K562 (cell line): ENCODE data around the gene GNA15. TPM values are rescaled to one million over a fixed set of nuclear protein-coding genes. Genes with fewer than 3 reads are reported as not detected.

Source experiments
- EP400 ChIP-seq: fragments of 450-650 bp; IDR thresholded peaks from 2 replicates; pipeline ENCODE4 v1.6.1; 2017; ENCODE audit warnings: antibody characterized with exemption, mild to moderate bottlenecking, moderate library complexity
- ESRRB ChIP-seq: fragments of 250-450 bp; sonication (Bioruptor Pico); IDR thresholded peaks from 2 replicates; pipeline ENCODE4 v1.5.0; 2020; ENCODE audit warnings: mild to moderate bottlenecking, moderate library complexity, borderline replicate concordance
- HDAC2 ChIP-seq: fragments of 450-650 bp; IDR thresholded peaks from 2 replicates; pipeline ENCODE4 v1.6.1; 2016; ENCODE audit warnings: mild to moderate bottlenecking
- MED1 ChIP-seq: sonication (generic); formaldehyde crosslinking; IDR thresholded peaks from 2 replicates; pipeline ENCODE4 v1.8.1; 2023; ENCODE audit warnings: missing genetic modification reagents, borderline replicate concordance
- POLR3G ChIP-seq: IDR thresholded peaks from 2 replicates; pipeline ENCODE4 v1.6.1; 2011; ENCODE audit not compliant: insufficient read length, insufficient replicate concordance; ENCODE audit errors: extremely low read depth
- THRAP3 ChIP-seq: fragments of 450-650 bp; IDR thresholded peaks from 2 replicates; pipeline ENCODE4 v1.6.1; 2016; ENCODE audit warnings: mild to moderate bottlenecking, inconsistent platforms, borderline replicate concordance
- ZNF140 ChIP-seq: fragments of 250-450 bp; sonication (Bioruptor Pico); IDR thresholded peaks from 2 replicates; pipeline ENCODE4 v1.8.0; 2021; ENCODE audit warnings: moderate library complexity, mild to moderate bottlenecking, inconsistent platforms
- ZNF79 ChIP-seq: fragments of 250-450 bp; sonication (Bioruptor Pico); IDR thresholded peaks from 2 replicates; pipeline ENCODE4 v1.4.0; 2020; ENCODE audit warnings: low read depth, mild to moderate bottlenecking, moderate library complexity
- polyA plus RNA-seq, 8 experiments: library from polyadenylated mRNA; depleted of rRNA in 4 of 8; stranded (reverse) in 5 of 8; unstranded in 3 of 8; fragments of >200 nt; fragmentation: Nextera tagmentation in 2 of 8; fragmentation: Illumina TruSeq in 1 of 8; extraction: Ambion mirVana in 2 of 8; extraction: Trizol in 1 of 8; gene quantifications; 2 replicates each; pipeline versions ENCODE4 v1.2.1 to v1.2.3, GENCODE V29; 2011 to 2014; ENCODE audit warnings: inconsistent platforms in 1 of 8, missing spikeins in 1 of 8
- total RNA-seq, 7 experiments: library from RNA; depleted of rRNA in 6 of 7; stranded (reverse); fragments of >200 nt in 6 of 7; fragmentation: Illumina TruSeq in 2 of 7; extraction: Trizol in 2 of 7; gene quantifications; 2 replicates each; pipeline versions ENCODE4 v1.2.1 to v1.2.3, GENCODE V29; 2011 to 2021; ENCODE audit warnings: low replicate concordance in 1 of 7
- TF ChIP-seq, protein P1 (sequence below): fragments of 450-650 bp; IDR thresholded peaks from 2 replicates; pipeline ENCODE4 v1.6.1; 2018; ENCODE audit not compliant: partially characterized antibody
- TF ChIP-seq, protein P2 (sequence below): fragments of 450-650 bp; formaldehyde crosslinking; IDR thresholded peaks from 2 replicates; pipeline ENCODE4 v1.4.0; 2020; ENCODE audit warnings: mild to moderate bottlenecking, mixed read lengths
- TF ChIP-seq, protein P3 (sequence below), 2 experiments: fragments of 450-650 bp in 1 of 2; sonication (generic) in 1 of 2; formaldehyde crosslinking in 1 of 2; IDR thresholded peaks; 2 replicates each; pipeline versions ENCODE4 v1.7.1 to v1.9.0; 2016 to 2022; ENCODE audit warnings: inconsistent platforms in 1 of 2, mild to moderate bottlenecking in 1 of 2, missing genetic modification reagents in 1 of 2

Gene GNA15
- total and polyA plus RNA-seq, 9 of the 15 experiments (the other 6 are each of a cell fraction or from before 2014, with no cell fraction given) = 0.03 to 0.24 (median 0.11) TPM; not detected in 1

DNA sequence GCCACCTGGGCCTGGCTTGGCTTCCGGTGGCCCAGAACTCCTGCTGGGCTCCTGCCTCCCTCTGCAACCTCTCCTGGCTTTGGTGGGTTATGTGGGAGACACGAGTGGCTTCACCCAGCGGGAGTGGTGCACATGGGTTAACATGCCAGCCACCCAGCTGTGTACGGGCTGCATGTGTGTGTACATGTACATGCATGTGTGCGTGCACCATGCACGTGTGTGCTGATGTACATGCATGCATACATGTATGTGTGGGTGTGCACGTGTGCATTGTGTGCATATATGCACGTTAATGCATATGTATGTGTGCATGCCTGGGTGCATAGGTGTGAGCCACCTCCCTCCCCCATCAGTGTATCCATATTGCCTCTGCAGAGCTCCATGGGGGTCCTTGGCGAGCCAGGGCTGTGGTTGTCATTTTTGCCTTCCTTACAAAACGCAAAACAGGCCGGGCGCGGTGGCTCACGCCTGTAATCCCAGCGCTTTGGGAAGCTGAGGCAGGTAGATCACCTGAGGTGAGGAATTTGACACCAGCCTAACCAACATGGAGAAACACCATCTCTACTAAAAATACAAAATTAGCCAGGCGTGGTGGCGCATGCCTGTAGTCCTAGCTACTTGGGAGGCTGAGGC, 29.2 kb upstream of the GNA15 start (continued):
- TF ChIP-seq, protein P1, sequence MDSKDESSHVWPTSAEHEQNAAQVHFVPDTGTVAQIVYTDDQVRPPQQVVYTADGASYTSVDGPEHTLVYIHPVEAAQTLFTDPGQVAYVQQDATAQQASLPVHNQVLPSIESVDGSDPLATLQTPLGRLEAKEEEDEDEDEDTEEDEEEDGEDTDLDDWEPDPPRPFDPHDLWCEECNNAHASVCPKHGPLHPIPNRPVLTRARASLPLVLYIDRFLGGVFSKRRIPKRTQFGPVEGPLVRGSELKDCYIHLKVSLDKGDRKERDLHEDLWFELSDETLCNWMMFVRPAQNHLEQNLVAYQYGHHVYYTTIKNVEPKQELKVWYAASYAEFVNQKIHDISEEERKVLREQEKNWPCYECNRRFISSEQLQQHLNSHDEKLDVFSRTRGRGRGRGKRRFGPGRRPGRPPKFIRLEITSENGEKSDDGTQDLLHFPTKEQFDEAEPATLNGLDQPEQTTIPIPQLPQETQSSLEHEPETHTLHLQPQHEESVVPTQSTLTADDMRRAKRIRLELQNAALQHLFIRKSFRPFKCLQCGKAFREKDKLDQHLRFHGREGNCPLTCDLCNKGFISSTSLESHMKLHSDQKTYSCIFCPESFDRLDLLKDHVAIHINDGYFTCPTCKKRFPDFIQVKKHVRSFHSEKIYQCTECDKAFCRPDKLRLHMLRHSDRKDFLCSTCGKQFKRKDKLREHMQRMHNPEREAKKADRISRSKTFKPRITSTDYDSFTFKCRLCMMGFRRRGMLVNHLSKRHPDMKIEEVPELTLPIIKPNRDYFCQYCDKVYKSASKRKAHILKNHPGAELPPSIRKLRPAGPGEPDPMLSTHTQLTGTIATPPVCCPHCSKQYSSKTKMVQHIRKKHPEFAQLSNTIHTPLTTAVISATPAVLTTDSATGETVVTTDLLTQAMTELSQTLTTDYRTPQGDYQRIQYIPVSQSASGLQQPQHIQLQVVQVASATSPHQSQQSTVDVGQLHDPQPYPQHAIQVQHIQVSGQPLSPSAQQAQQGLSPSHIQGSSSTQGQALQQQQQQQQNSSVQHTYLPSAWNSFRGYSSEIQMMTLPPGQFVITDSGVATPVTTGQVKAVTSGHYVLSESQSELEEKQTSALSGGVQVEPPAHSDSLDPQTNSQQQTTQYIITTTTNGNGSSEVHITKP = no peak
- TF ChIP-seq MED1 (CRISPR knock-in tag) (no peak), ZNF79 (no peak), ESRRB (CRISPR knock-in tag) (no peak), ZNF140 (CRISPR knock-in tag) (no peak), POLR3G (no peak), THRAP3 (no peak), HDAC2 (no peak), EP400 (no peak)
- TF ChIP-seq, protein P2, sequence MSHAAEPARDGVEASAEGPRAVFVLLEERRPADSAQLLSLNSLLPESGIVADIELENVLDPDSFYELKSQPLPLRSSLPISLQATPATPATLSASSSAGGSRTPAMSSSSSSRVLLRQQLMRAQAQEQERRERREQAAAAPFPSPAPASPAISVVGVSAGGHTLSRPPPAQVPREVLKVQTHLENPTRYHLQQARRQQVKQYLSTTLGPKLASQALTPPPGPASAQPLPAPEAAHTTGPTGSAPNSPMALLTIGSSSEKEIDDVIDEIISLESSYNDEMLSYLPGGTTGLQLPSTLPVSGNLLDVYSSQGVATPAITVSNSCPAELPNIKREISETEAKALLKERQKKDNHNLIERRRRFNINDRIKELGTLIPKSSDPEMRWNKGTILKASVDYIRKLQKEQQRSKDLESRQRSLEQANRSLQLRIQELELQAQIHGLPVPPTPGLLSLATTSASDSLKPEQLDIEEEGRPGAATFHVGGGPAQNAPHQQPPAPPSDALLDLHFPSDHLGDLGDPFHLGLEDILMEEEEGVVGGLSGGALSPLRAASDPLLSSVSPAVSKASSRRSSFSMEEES = no peak
- TF ChIP-seq, protein P3, sequence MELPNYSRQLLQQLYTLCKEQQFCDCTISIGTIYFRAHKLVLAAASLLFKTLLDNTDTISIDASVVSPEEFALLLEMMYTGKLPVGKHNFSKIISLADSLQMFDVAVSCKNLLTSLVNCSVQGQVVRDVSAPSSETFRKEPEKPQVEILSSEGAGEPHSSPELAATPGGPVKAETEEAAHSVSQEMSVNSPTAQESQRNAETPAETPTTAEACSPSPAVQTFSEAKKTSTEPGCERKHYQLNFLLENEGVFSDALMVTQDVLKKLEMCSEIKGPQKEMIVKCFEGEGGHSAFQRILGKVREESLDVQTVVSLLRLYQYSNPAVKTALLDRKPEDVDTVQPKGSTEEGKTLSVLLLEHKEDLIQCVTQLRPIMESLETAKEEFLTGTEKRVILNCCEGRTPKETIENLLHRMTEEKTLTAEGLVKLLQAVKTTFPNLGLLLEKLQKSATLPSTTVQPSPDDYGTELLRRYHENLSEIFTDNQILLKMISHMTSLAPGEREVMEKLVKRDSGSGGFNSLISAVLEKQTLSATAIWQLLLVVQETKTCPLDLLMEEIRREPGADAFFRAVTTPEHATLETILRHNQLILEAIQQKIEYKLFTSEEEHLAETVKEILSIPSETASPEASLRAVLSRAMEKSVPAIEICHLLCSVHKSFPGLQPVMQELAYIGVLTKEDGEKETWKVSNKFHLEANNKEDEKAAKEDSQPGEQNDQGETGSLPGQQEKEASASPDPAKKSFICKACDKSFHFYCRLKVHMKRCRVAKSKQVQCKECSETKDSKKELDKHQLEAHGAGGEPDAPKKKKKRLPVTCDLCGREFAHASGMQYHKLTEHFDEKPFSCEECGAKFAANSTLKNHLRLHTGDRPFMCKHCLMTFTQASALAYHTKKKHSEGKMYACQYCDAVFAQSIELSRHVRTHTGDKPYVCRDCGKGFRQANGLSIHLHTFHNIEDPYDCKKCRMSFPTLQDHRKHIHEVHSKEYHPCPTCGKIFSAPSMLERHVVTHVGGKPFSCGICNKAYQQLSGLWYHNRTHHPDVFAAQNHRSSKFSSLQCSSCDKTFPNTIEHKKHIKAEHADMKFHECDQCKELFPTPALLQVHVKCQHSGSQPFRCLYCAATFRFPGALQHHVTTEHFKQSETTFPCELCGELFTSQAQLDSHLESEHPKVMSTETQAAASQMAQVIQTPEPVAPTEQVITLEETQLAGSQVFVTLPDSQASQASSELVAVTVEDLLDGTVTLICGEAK (IDR thresholded peaks at IDR 0.05) = no peak
- TF ChIP-seq, protein P3 (CRISPR knock-in tag; IDR thresholded peaks at IDR 0.05) = no peak
